Lower lobe of right lung (tissue), 2 donors: ENCODE results near the gene LARP1. TPM values are rescaled to one million over a fixed set of nuclear protein-coding genes. Genes with fewer than 3 reads are reported as not detected.

Source experiments
- ATAC-seq, 2 donors: fragments of 200-7000 bp; cut with Tn5 transposase; one replicate each; pipeline ENCODE4 v1.9.1; 2020 to 2022; ENCODE audit warnings: mild to moderate bottlenecking in 2 of 2, moderate library complexity in 2 of 2
- DNase-seq: peaks from one replicate; pipeline ENCODE4 v3.0.0-alpha.2; 2020
- H3K27ac ChIP-seq: fragments of 200-600 bp; one replicate; pipeline ENCODE4 v1.8.0; 2022
- H3K27me3 ChIP-seq: fragments of 200-600 bp; one replicate; pipeline ENCODE4 v1.8.0; 2022; ENCODE audit warnings: low read depth
- H3K36me3 ChIP-seq: fragments of 200-600 bp; one replicate; pipeline ENCODE4 v1.8.0; 2022; ENCODE audit warnings: mild to moderate bottlenecking
- H3K4me1 ChIP-seq: fragments of 200-600 bp; one replicate; pipeline ENCODE4 v1.8.0; 2022
- H3K4me3 ChIP-seq: fragments of 200-600 bp; one replicate; pipeline ENCODE4 v1.8.0; 2022; ENCODE audit warnings: mild to moderate bottlenecking
- H3K9me3 ChIP-seq: fragments of 200-600 bp; one replicate; pipeline ENCODE4 v1.8.0; 2022
- CTCF ChIP-seq: fragments of 200-600 bp; IDR thresholded peaks from one replicate; pipeline ENCODE4 v1.8.0; 2022; ENCODE audit warnings: antibody characterized with exemption, mild to moderate bottlenecking
- intact Hi-C: fragments of 100-400 bp; cut with DNase I; formaldehyde crosslinking; loops from one replicate; pipeline ENCODE4 v1.11.0; 2022
- long read RNA-seq: library from polyadenylated mRNA; unstranded; transcript quantifications from one replicate; pipeline ENCODE4 v2.0.0, GENCODE V29; 2021
- total RNA-seq: library from RNA; stranded (reverse); fragmentation: NEBNext Ultra II Directional; extraction: Animal tissue kit (Norgen Biotek cat#: 25700); gene quantifications from one replicate; pipeline ENCODE4 v1.2.1, GENCODE V29; 2021
- donor health status: DM: no; HTN: yes; CAD: no; lungs with severe emphysema.

Gene LARP1
- 143 TPM for total RNA-seq
- long read RNA-seq, partial matches to known transcripts, result 42 of 131 reads
- long read RNA-seq, other reads (novel, unspliced or antisense), result 88 of 131 reads

GRCh38 chr5:154755361-154756008 lies at the start of gene LARP1:
TSS of gene LARP1 (plus strand) at chr5:154755377. CDS start at chr5:154755758, 381 bp downstream.
- Histone ChIP-seq H3K36me3 (no peaks in the 10 kb centered on the region), H3K9me3 (no peaks in the 10 kb centered on the region), H3K27ac (peak within 1 kb of the TSS; percentile 96), H3K4me1 (peaks cover 46% of the 10 kb centered on the region), H3K4me3 (peak within 1 kb of the TSS; percentile 81), H3K27me3 (no peaks in the 10 kb centered on the region)
- ATAC-seq (peak; percentile 5 to 25), DNase-seq (peak; percentile 63)
- intact Hi-C loops, result no loop called here
- no peak for TF ChIP-seq CTCF

GRCh38 chr5:154706416-154706815 lies 48.8 kb upstream of the LARP1 start:
- Histone ChIP-seq H3K4me1 (no peaks in the 10 kb centered on the region), H3K27ac (no peak overlapping the region), H3K9me3 (no peaks in the 10 kb centered on the region), H3K27me3 (no peaks in the 10 kb centered on the region), H3K36me3 (no peaks in the 10 kb centered on the region), H3K4me3 (no peak overlapping the region)
- intact Hi-C loops, result no loop called here
- TF ChIP-seq CTCF, result no peak
- no peak for ATAC-seq
- DNase-seq, result no peak

GRCh38 chr5:154707641-154708040 lies 47.5 kb upstream of the LARP1 start:
- no peak overlapping the region for H3K27ac ChIP-seq
- no peak for ATAC-seq
- no peak for DNase-seq
- no peaks in the 10 kb centered on the region for H3K9me3 ChIP-seq
- intact Hi-C loops, result no loop called here
- H3K27me3 ChIP-seq, result no peaks in the 10 kb centered on the region
- TF ChIP-seq CTCF, result no peak
- H3K4me3 ChIP-seq, result no peak overlapping the region
- no peaks in the 10 kb centered on the region for H3K4me1 ChIP-seq
- no peaks in the 10 kb centered on the region for H3K36me3 ChIP-seq

- no peaks in the 10 kb centered on the region for H3K27me3 ChIP-seq
- no peak for ATAC-seq
- no peak overlapping the region for H3K4me3 ChIP-seq
- H3K27ac ChIP-seq, result no peak overlapping the region
- H3K9me3 ChIP-seq, result no peaks in the 10 kb centered on the region
- no peak for DNase-seq
- no peaks in the 10 kb centered on the region for H3K36me3 ChIP-seq
- intact Hi-C loops, result no loop called here
- no peak for TF ChIP-seq CTCF
- peaks cover under 1% of the 10 kb centered on the region for H3K4me1 ChIP-seq
These were observed 47.0 kb upstream of the LARP1 start for GRCh38 chr5:154708207-154708606.

GRCh38 chr5:154708846-154709245 lies 46.3 kb upstream of the LARP1 start:
- Histone ChIP-seq H3K4me1 (peaks cover 7% of the 10 kb centered on the region), H3K27me3 (no peaks in the 10 kb centered on the region), H3K36me3 (no peaks in the 10 kb centered on the region), H3K9me3 (no peaks in the 10 kb centered on the region), H3K4me3 (no peak overlapping the region), H3K27ac (no peak overlapping the region)
- no peak for DNase-seq
- no peak for TF ChIP-seq CTCF
- intact Hi-C loops, result no loop called here
- peak in 1 of 2 donors; percentile 30 for ATAC-seq
